ENCODE results near the gene JARID2.

Gene JARID2

GRCh38 chr6:15269619-15270018 is 23.8 kb downstream of the JARID2 start:
- Histone ChIP-seq H3K9me3 (ENCODE audit: insufficient read depth, low read length) (no peaks in the 10 kb centered on the region), H3K79me2 (ENCODE audit: insufficient read depth, low read length) (no peaks in the 10 kb centered on the region), H3K9me2 (replicated peaks; ENCODE audit: insufficient read depth, low read length) (no peaks in the 10 kb centered on the region), H3F3A (ENCODE audit: insufficient read depth) (no peaks in the 10 kb centered on the region), H3K27ac (ENCODE audit: low read depth, low read length) (no peak overlapping the region), H4K20me1 (ENCODE audit: low read depth, low read length) (peaks cover 8% of the 10 kb centered on the region; the same call in 1 of the 2 replicates), H3K4me2 (ENCODE audit: low read depth, low read length, poor library complexity, severe bottlenecking) (no peak overlapping the region), H3K27me3 (ENCODE audit: low read length) (no peaks in the 10 kb centered on the region), H3K9ac (ENCODE audit: low read length) (no peak overlapping the region), H2AFZ (ENCODE audit: low read depth, low read length, severe bottlenecking) (no peak overlapping the region), H3K4me3 (ENCODE audit: insufficient read depth, low read length, poor library complexity, severe bottlenecking) (no peak overlapping the region), H3K36me3 (ENCODE audit: low read length) (no peaks in the 10 kb centered on the region)
- no peak for TF ChIP-seq EZH2phosphoT487 (conservative IDR thresholded peaks at IDR 0.05; ENCODE audit: low read length)
- no peak for TF ChIP-seq CTCF (IDR thresholded peaks at IDR 0.05; ENCODE audit: insufficient read depth, low read length, poor library complexity, severe bottlenecking)

- Histone ChIP-seq H3F3A (ENCODE audit: insufficient read depth) (no peaks in the 10 kb centered on the region), H3K9me3 (ENCODE audit: insufficient read depth, low read length) (no peaks in the 10 kb centered on the region), H4K20me1 (ENCODE audit: low read depth, low read length) (peaks cover 8% of the 10 kb centered on the region; the same call in 1 of the 2 replicates), H2AFZ (ENCODE audit: low read depth, low read length, severe bottlenecking) (no peak overlapping the region), H3K9ac (ENCODE audit: low read length) (no peak overlapping the region), H3K27ac (ENCODE audit: low read depth, low read length) (no peak overlapping the region), H3K4me3 (ENCODE audit: insufficient read depth, low read length, poor library complexity, severe bottlenecking) (no peak overlapping the region), H3K79me2 (ENCODE audit: insufficient read depth, low read length) (no peaks in the 10 kb centered on the region), H3K36me3 (ENCODE audit: low read length) (no peaks in the 10 kb centered on the region), H3K27me3 (ENCODE audit: low read length) (no peaks in the 10 kb centered on the region), H3K4me2 (ENCODE audit: low read depth, low read length, poor library complexity, severe bottlenecking) (no peak overlapping the region), H3K9me2 (replicated peaks; ENCODE audit: insufficient read depth, low read length) (no peaks in the 10 kb centered on the region)
- TF ChIP-seq CTCF (IDR thresholded peaks at IDR 0.05; ENCODE audit: insufficient read depth, low read length, poor library complexity, severe bottlenecking) = no peak
- no peak for TF ChIP-seq EZH2phosphoT487 (conservative IDR thresholded peaks at IDR 0.05; ENCODE audit: low read length)
These were observed 24.5 kb downstream of the JARID2 start for GRCh38 chr6:15270402-15270801.

GRCh38 chr6:15272562-15272961 is 26.7 kb downstream of the JARID2 start:
- TF ChIP-seq EZH2phosphoT487 (conservative IDR thresholded peaks at IDR 0.05; ENCODE audit: low read length) = no peak
- no peak for TF ChIP-seq CTCF (IDR thresholded peaks at IDR 0.05; ENCODE audit: insufficient read depth, low read length, poor library complexity, severe bottlenecking)
- H3K79me2 ChIP-seq (ENCODE audit: insufficient read depth, low read length) = no peaks in the 10 kb centered on the region
- H3K27ac ChIP-seq (ENCODE audit: low read depth, low read length) = no peak overlapping the region
- H4K20me1 ChIP-seq (ENCODE audit: low read depth, low read length) = peaks cover 6% of the 10 kb centered on the region; the same call in 1 of the 2 replicates
- H3K9ac ChIP-seq (ENCODE audit: low read length) = no peak overlapping the region
- H2AFZ ChIP-seq (ENCODE audit: low read depth, low read length, severe bottlenecking) = no peak overlapping the region
- no peaks in the 10 kb centered on the region for H3F3A ChIP-seq (ENCODE audit: insufficient read depth)
- H3K9me3 ChIP-seq (ENCODE audit: insufficient read depth, low read length) = no peaks in the 10 kb centered on the region
- no peaks in the 10 kb centered on the region for H3K9me2 ChIP-seq (replicated peaks; ENCODE audit: insufficient read depth, low read length)
- no peaks in the 10 kb centered on the region for H3K36me3 ChIP-seq (ENCODE audit: low read length)
- H3K27me3 ChIP-seq (ENCODE audit: low read length) = no peaks in the 10 kb centered on the region
- H3K4me3 ChIP-seq (ENCODE audit: insufficient read depth, low read length, poor library complexity, severe bottlenecking) = no peak overlapping the region
- H3K4me2 ChIP-seq (ENCODE audit: low read depth, low read length, poor library complexity, severe bottlenecking) = no peak overlapping the region

All from SU-DHL-6 (cell line).